ENCODE data around the gene GNG8.

GNG8 gene

GRCh38 chr19:46608581-46609345 lies 27.2 kb downstream of the GNG8 start:
- in situ Hi-C loops (cut with HindIII; ENCODE audit: low sequenced_read_pairs) = no loop called here
- no peak for TF ChIP-seq CTCF (IDR thresholded peaks at IDR 0.05; ENCODE audit: low read depth, low read length, missing control alignments)
- H3K4me3 ChIP-seq (ENCODE audit: low read depth, low read length) = no peak overlapping the region
- no peak for DNase-seq (ENCODE audit: low read depth)

GRCh38 chr19:46608178-46608577 lies 27.8 kb downstream of the GNG8 start:
- no peak for DNase-seq (ENCODE audit: low read depth)
- in situ Hi-C loops (cut with HindIII; ENCODE audit: low sequenced_read_pairs) = no loop called here
- no peak for TF ChIP-seq CTCF (IDR thresholded peaks at IDR 0.05; ENCODE audit: low read depth, low read length, missing control alignments)
- no peak overlapping the region for H3K4me3 ChIP-seq (ENCODE audit: low read depth, low read length)

- DNase-seq (ENCODE audit: low read depth) = no peak
- H3K4me3 ChIP-seq (ENCODE audit: low read depth, low read length) = no peak overlapping the region
- no peak for TF ChIP-seq CTCF (IDR thresholded peaks at IDR 0.05; ENCODE audit: low read depth, low read length, missing control alignments)
- in situ Hi-C loops (cut with HindIII; ENCODE audit: low sequenced_read_pairs) = no loop called here
Measured at GRCh38 chr19:46607448-46607841, 28.6 kb downstream of the GNG8 start.

- DNase-seq (ENCODE audit: low read depth) = no peak
- no peak for TF ChIP-seq CTCF (IDR thresholded peaks at IDR 0.05; ENCODE audit: low read depth, low read length, missing control alignments)
- no peak overlapping the region for H3K4me3 ChIP-seq (ENCODE audit: low read depth, low read length)
- in situ Hi-C loops (cut with HindIII; ENCODE audit: low sequenced_read_pairs) = no loop called here
Measured at GRCh38 chr19:46606681-46607447, 29.1 kb downstream of the GNG8 start.

- in situ Hi-C loops (cut with HindIII; ENCODE audit: low sequenced_read_pairs) = no loop called here
- no peak for TF ChIP-seq CTCF (IDR thresholded peaks at IDR 0.05; ENCODE audit: low read depth, low read length, missing control alignments)
- no peak overlapping the region for H3K4me3 ChIP-seq (ENCODE audit: low read depth, low read length)
- DNase-seq (ENCODE audit: low read depth) = no peak
Measured at GRCh38 chr19:46606019-46606418, 30.0 kb downstream of the GNG8 start.

GRCh38 chr19:46605356-46605821 lies 30.6 kb downstream of the GNG8 start:
- H3K4me3 ChIP-seq (ENCODE audit: low read depth, low read length) = no peak overlapping the region

More at GRCh38 chr19:46605356-46605821, 30.6 kb downstream of the GNG8 start:
- no peak for DNase-seq (ENCODE audit: low read depth)
- in situ Hi-C loops (cut with HindIII; ENCODE audit: low sequenced_read_pairs) = no loop called here
- TF ChIP-seq CTCF (IDR thresholded peaks at IDR 0.05; ENCODE audit: low read depth, low read length, missing control alignments) = no peak

Data from astrocyte of the cerebellum (primary cell).